ENCODE data around the gene FOXQ1.

DNA sequence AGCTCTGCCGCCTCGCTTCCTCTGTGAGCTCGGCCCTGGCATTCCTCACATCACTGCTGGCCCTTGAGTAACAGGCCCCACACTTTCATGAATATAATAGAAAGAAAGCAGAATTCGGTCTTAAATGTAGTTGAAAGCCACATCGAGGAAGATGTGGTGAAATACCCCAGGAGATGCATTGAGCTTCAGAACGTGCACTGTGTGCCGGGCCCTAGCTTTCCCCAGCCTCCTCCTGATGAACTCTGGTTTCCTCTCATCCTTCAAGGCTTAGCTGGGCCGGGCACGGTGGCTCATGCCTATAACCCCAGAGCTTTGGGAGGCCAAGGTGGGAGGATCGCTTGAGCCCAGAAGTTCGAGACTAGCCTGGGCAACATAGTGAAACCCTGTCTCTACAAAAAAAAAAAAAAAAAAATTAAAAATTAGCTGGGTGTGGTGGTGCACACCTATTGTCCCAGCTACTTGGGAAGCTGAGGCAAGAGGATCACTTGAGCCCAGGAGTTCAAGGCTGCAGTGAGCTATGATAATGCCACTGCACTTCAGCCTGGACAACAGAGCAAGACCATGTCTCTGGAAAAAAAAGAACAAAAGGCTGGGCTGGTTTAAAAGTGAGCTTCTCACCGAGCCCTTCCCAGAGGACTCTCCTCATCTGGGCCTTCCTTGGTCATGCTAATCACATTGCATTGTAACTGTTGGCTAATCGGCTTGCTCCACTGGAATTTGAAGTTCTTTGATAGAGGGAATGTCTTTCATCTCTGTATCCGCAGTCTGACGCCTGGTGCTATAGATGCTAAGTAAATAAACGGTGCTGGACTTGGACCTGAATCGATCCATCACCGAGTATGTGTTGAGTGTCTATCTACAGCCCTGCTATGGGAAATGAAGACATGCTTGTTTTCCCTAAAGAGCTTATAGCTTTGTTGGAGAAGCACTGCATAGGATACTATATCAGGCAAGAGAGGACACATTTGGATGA, 43.8 kb upstream of the FOXQ1 start:
- TF ChIP-seq EZH2 (IDR thresholded peaks at IDR 0.05), result no peak
- TF ChIP-seq, protein P1, sequence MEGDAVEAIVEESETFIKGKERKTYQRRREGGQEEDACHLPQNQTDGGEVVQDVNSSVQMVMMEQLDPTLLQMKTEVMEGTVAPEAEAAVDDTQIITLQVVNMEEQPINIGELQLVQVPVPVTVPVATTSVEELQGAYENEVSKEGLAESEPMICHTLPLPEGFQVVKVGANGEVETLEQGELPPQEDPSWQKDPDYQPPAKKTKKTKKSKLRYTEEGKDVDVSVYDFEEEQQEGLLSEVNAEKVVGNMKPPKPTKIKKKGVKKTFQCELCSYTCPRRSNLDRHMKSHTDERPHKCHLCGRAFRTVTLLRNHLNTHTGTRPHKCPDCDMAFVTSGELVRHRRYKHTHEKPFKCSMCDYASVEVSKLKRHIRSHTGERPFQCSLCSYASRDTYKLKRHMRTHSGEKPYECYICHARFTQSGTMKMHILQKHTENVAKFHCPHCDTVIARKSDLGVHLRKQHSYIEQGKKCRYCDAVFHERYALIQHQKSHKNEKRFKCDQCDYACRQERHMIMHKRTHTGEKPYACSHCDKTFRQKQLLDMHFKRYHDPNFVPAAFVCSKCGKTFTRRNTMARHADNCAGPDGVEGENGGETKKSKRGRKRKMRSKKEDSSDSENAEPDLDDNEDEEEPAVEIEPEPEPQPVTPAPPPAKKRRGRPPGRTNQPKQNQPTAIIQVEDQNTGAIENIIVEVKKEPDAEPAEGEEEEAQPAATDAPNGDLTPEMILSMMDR (IDR thresholded peaks at IDR 0.05), result no peak
- no peak for TF ChIP-seq EZH2phosphoT487 (IDR thresholded peaks at IDR 0.05)
